ENCODE results near the gene PGP.
"Not testable (repeated sequence)": the region's sequence is repeated elsewhere in the genome, so short reads cannot be mapped to it uniquely, and the experiment has no call there.

Gene PGP

DNA sequence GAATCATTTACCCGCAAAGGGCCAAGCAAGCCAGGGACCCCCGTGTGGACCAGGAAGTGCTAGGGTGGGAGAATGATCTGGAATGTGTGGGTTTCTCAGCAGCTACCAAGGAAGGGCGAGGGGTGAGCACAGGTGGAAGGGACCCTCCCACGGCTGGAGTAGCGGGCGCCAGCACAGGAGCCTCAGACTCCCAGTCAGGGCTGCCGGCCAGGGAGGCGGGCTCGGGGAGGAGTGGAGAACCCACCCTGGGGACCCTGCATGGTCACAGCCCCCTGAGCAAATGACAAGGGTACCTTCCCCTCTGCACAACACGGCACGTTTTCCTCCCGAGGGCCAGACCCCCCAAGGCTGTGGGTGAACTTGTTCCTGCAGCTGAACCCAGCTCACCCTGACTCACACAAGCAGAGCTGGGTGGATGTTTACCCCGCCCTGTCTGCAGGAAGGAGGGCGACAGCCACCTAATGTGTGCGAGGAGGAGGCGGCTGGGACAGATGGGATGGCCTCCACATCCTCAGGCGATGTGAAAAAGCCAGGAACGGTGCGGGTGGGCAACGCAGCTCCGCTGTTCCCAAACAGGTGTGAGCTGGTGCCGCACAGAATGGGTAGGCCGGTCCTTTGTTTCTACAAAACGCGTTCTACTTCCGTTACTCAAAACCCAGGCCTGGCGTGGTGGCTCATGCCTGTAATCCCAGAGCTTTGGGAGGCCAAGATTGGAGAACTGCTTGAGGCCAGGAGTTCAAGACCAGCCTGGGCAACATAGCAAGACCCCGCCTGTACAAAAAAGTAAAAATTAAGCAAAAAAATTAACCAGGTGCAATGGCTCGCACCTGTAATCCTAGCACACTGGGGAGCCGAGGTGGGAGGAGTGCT is 30.5 kb upstream of the PGP start:
- POLR2A ChIA-PET = no interaction called here
- no peak for TF ChIP-seq LEF1 (IDR thresholded peaks at IDR 0.05; ENCODE audit: borderline replicate concordance)
- no peak for TF ChIP-seq FOXK2 (IDR thresholded peaks at IDR 0.05)
- TF ChIP-seq NFRKB (IDR thresholded peaks at IDR 0.05) = no peak
- TF ChIP-seq ZNF384 (IDR thresholded peaks at IDR 0.05) = no peak
- TF ChIP-seq CTBP1 (IDR thresholded peaks at IDR 0.05; ENCODE audit: borderline replicate concordance) = no peak
- no peak for TF ChIP-seq FOXM1 (IDR thresholded peaks at IDR 0.05; ENCODE audit: borderline replicate concordance)
- TF ChIP-seq L3MBTL2 (conservative IDR thresholded peaks at IDR 0.05) = no peak
- no peak for TF ChIP-seq ARNT (IDR thresholded peaks at IDR 0.05)
- TF ChIP-seq ELF4 (IDR thresholded peaks at IDR 0.05) = no peak
- no peak for TF ChIP-seq SP1 (IDR thresholded peaks at IDR 0.05)
- TF ChIP-seq BHLHE40 (IDR thresholded peaks at IDR 0.05; ENCODE audit: borderline replicate concordance) = no peak
- TF ChIP-seq, protein P1, sequence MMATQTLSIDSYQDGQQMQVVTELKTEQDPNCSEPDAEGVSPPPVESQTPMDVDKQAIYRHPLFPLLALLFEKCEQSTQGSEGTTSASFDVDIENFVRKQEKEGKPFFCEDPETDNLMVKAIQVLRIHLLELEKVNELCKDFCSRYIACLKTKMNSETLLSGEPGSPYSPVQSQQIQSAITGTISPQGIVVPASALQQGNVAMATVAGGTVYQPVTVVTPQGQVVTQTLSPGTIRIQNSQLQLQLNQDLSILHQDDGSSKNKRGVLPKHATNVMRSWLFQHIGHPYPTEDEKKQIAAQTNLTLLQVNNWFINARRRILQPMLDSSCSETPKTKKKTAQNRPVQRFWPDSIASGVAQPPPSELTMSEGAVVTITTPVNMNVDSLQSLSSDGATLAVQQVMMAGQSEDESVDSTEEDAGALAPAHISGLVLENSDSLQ (IDR thresholded peaks at IDR 0.05) = no peak
- no peak for TF ChIP-seq TARDBP (IDR thresholded peaks at IDR 0.05)
- TF ChIP-seq HDGF (IDR thresholded peaks at IDR 0.05; ENCODE audit: borderline replicate concordance) = no peak
- no peak for TF ChIP-seq SUZ12 (IDR thresholded peaks at IDR 0.05)
- TF ChIP-seq FOXA1 (IDR thresholded peaks at IDR 0.05) = no peak
- DNase-seq (ENCODE audit: extremely low spot score) = no peak
- CTCF ChIA-PET = no interaction called here

DNA sequence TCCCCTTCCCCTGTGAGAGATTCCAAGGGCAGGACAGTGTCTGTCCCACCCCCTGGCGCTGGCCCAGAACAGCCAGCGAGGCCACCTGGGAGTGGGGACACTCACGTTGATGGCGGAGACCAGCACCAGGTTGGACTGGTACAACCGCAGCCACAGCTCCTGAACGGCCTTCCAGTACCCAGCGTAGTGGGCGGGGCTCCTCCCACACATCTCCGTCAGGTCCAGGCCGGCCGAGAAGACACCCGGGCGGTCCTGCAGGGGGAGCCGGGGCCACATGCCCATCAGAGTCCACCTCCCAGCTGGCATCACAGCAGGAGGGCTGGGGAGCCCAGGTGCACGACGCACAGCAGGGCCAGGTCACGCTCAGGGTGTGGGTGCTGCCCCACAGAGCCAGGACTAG is 29.7 kb upstream of the PGP start:
- no peak for DNase-seq (ENCODE audit: extremely low spot score)
- TF ChIP-seq TARDBP (IDR thresholded peaks at IDR 0.05) = no peak
- no peak for TF ChIP-seq LEF1 (IDR thresholded peaks at IDR 0.05; ENCODE audit: borderline replicate concordance)
- TF ChIP-seq ZNF384 (IDR thresholded peaks at IDR 0.05) = no peak
- no peak for TF ChIP-seq SUZ12 (IDR thresholded peaks at IDR 0.05)
- no peak for TF ChIP-seq ELF4 (IDR thresholded peaks at IDR 0.05)
- no peak for TF ChIP-seq CTBP1 (IDR thresholded peaks at IDR 0.05; ENCODE audit: borderline replicate concordance)
- no peak for TF ChIP-seq FOXA1 (IDR thresholded peaks at IDR 0.05)
- TF ChIP-seq FOXM1 (IDR thresholded peaks at IDR 0.05; ENCODE audit: borderline replicate concordance) = no peak
- TF ChIP-seq SP1 (IDR thresholded peaks at IDR 0.05) = no peak
- TF ChIP-seq, protein P1 (IDR thresholded peaks at IDR 0.05) = no peak
- TF ChIP-seq L3MBTL2 (conservative IDR thresholded peaks at IDR 0.05) = no peak
- TF ChIP-seq NFRKB (IDR thresholded peaks at IDR 0.05) = no peak
- no peak for TF ChIP-seq HDGF (IDR thresholded peaks at IDR 0.05; ENCODE audit: borderline replicate concordance)
- TF ChIP-seq FOXK2 (IDR thresholded peaks at IDR 0.05) = no peak
- TF ChIP-seq ARNT (IDR thresholded peaks at IDR 0.05) = no peak
- no peak for TF ChIP-seq BHLHE40 (IDR thresholded peaks at IDR 0.05; ENCODE audit: borderline replicate concordance)
- POLR2A ChIA-PET = no interaction called here
- CTCF ChIA-PET = no interaction called here

DNA sequence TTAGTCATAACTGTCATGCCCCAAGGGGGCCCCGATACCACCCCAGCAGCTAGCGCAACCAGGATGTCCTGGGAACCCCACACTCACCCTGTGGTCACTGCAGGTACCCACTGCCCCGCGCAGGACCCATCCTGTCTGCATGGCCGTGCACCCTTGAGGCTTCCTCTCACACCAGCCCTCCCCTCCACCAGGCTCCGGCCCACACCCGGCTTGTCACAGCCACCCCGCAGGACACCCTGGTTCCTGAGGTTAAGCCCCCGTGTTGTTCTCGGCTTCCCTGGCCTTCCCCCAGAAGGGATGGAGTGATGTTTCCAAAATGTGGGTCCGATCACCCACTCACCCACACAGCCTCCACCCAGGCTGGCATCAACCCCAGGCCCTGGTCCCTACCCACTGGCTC is 29.1 kb upstream of the PGP start:
- CTCF ChIA-PET = no interaction called here
- TF ChIP-seq NFRKB (IDR thresholded peaks at IDR 0.05) = no peak
- TF ChIP-seq ZNF384 (IDR thresholded peaks at IDR 0.05) = no peak
- no peak for TF ChIP-seq FOXA1 (IDR thresholded peaks at IDR 0.05)
- no peak for TF ChIP-seq L3MBTL2 (conservative IDR thresholded peaks at IDR 0.05)
- TF ChIP-seq CTBP1 (IDR thresholded peaks at IDR 0.05; ENCODE audit: borderline replicate concordance) = no peak
- TF ChIP-seq BHLHE40 (IDR thresholded peaks at IDR 0.05; ENCODE audit: borderline replicate concordance) = no peak
- TF ChIP-seq FOXM1 (IDR thresholded peaks at IDR 0.05; ENCODE audit: borderline replicate concordance) = no peak
- TF ChIP-seq LEF1 (IDR thresholded peaks at IDR 0.05; ENCODE audit: borderline replicate concordance) = no peak
- TF ChIP-seq SUZ12 (IDR thresholded peaks at IDR 0.05) = no peak
- no peak for TF ChIP-seq FOXK2 (IDR thresholded peaks at IDR 0.05)
- POLR2A ChIA-PET = no interaction called here
- no peak for DNase-seq (ENCODE audit: extremely low spot score)

DNA sequence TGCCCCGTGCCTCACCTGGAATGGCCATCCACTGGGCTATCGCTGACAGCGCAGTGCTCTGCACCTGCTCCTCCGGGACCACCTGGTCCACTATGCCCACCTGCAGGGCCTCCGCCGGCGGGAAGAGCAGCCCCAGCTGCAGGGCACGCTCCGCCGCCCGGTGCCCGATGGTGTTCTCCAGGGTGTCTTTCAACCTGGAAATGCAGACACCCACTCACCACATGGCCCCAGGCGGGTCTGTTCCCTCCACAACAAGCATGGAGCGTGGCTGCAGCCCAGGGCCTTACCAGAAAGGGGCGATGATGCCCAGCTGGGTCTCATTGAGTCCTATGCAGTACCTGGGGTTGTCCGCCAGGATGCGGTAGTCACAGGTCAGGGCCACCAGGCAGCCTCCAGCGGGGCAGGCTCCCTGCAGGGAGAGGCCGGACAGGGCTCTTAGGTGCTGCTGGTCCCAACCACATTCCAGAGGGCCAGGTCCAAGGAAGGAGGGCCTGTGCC is 28.4 kb upstream of the PGP start:
- no peak for DNase-seq (ENCODE audit: extremely low spot score)
- POLR2A ChIA-PET = no interaction called here
- CTCF ChIA-PET = no interaction called here
- TF ChIP-seq SP1 (IDR thresholded peaks at IDR 0.05) = no peak
- TF ChIP-seq FOXM1 (IDR thresholded peaks at IDR 0.05; ENCODE audit: borderline replicate concordance) = no peak
- TF ChIP-seq TARDBP (IDR thresholded peaks at IDR 0.05) = no peak
- TF ChIP-seq, protein P1 (IDR thresholded peaks at IDR 0.05) = no peak
- TF ChIP-seq BHLHE40 (IDR thresholded peaks at IDR 0.05; ENCODE audit: borderline replicate concordance) = no peak
- TF ChIP-seq ZNF384 (IDR thresholded peaks at IDR 0.05) = no peak
- TF ChIP-seq ARNT (IDR thresholded peaks at IDR 0.05) = no peak
- no peak for TF ChIP-seq L3MBTL2 (conservative IDR thresholded peaks at IDR 0.05)
- TF ChIP-seq CTBP1 (IDR thresholded peaks at IDR 0.05; ENCODE audit: borderline replicate concordance) = no peak
- no peak for TF ChIP-seq ELF4 (IDR thresholded peaks at IDR 0.05)
- no peak for TF ChIP-seq SUZ12 (IDR thresholded peaks at IDR 0.05)
- no peak for TF ChIP-seq NFRKB (IDR thresholded peaks at IDR 0.05)
- no peak for TF ChIP-seq FOXA1 (IDR thresholded peaks at IDR 0.05)
- no peak for TF ChIP-seq FOXK2 (IDR thresholded peaks at IDR 0.05)
- no peak for TF ChIP-seq LEF1 (IDR thresholded peaks at IDR 0.05; ENCODE audit: borderline replicate concordance)
- TF ChIP-seq HDGF (IDR thresholded peaks at IDR 0.05; ENCODE audit: borderline replicate concordance) = no peak

DNA sequence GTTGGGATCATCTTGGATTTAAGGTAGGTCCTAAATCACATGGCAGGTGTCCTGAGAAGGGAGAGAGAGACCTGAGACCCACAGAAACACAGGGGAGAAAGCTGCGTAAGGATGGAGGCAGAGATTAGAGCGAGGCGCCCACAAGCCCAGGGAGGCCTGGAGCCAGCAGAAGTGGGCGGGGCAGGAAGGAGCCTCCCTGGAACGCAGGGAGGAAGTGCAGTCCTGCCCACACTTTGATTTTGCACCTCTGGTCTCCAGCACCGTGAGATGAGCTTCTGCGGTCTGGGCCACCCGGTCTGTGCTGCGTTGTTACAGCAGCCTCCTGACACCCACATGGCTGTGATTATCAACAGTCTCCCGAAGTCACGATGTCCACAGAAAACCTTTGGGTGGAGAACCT is 28.0 kb upstream of the PGP start:
- ChIA-PET CTCF (no interaction called here), POLR2A (no interaction called here)
- TF ChIP-seq NFRKB (IDR thresholded peaks at IDR 0.05) = no peak
- TF ChIP-seq ZNF384 (IDR thresholded peaks at IDR 0.05) = no peak
- TF ChIP-seq L3MBTL2 (conservative IDR thresholded peaks at IDR 0.05) = no peak
- no peak for TF ChIP-seq FOXA1 (IDR thresholded peaks at IDR 0.05)
- TF ChIP-seq SP1 (IDR thresholded peaks at IDR 0.05) = no peak
- TF ChIP-seq LEF1 (IDR thresholded peaks at IDR 0.05; ENCODE audit: borderline replicate concordance) = no peak
- no peak for TF ChIP-seq FOXM1 (IDR thresholded peaks at IDR 0.05; ENCODE audit: borderline replicate concordance)
- no peak for DNase-seq (ENCODE audit: extremely low spot score)

DNA sequence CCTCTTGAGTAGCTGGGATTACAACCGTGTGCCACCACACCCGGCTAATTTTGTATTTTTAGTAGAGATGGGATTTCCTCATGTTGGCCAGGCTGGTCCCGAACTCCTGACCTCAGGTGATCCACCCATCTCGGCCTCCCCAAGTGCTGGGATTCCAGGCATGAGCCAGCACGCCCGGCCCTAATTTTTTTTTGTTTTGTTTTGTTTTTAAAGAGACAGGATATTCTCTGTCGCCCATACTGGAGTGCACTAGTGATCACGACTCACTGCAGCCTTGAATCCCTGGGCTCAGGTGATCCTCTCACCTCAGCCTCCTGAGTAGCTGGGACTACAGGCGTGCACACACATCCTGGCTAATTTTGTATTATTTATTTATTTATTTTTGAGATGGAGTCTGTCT is 25.7 kb upstream of the PGP start:
- CTCF ChIA-PET = interaction anchor here (1.1 kb wide), 1 partner anchor 11 kb away, joined by 5 read pairs; the partner anchor contains the start of gene ECI1
- POLR2A ChIA-PET = interaction anchor here (1.2 kb wide), 1 partner anchor 25 kb away, joined by 3 read pairs; no protein-coding TSS in a partner anchor
- not testable (repeated sequence) for DNase-seq (ENCODE audit: extremely low spot score)

Measured in HEK293T (cell line).